GM21367 (cell line): Measurements from ENCODE around the gene PAPPA.

Source experiments
- ATAC-seq: cut with Tn5 transposase; IDR thresholded peaks from one replicate; pipeline ENCODE4 v1.9.1; 2021; ENCODE audit not compliant: unreplicated experiment

The PAPPA gene

DNA sequence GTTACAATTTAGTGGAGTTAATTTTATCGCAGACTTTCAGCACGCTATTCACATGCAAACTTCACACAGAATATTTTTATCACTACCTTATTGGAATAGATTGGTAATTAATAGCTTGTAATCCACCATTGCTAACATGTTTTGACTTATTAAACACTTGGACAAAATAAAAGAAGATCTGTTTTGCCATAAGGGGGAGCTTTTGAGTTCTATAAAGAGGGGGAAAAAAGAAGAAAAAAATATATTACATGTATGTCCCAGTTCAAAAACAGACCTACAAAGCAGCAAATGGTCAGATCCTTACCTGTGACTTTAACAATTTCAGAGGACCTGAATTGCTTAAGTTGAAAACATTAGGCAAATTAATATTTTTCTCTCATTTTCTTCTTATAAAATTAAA, 1.2 kb upstream of the PAPPA start:
- no peak for ATAC-seq

DNA sequence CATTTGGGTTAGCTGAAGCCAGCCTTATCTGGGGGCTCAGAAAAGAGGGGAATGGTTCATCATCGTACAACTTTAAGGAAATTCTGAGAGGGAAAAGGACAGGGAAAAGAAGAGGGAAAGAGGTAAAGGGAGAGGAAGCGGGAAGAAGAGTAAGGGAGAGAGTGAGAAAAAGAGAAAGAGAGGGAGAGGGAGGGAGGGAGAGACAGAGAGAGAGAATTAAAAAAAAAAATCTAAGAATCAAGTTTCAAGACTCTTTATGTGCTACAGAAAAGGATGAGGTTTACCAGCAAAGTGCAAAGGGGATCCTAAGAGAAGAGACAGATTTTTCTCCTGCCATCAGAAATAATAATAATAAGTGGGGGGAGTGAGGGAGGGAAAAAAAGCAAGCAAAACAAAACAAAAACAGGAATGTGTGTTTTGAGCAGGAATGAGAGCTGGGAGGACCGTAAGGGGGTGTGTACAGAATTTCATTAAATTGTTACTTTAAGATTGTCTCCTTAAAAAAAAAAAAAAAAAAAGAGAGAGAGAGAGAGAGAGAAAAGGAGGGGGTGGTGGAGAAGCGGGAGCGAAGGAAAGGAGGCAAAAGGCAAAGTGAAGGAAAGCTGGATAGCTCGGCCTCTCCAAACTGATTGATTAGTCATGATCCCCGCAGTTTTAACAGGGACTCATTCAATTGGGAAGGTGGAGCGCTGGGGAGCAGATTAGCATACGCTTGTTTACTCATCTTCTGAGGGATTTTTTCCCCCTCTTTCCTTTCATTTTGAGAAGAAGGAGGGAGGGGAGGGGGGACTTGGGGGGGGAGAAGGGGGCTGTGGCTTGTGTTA, 438 bp upstream of the PAPPA start:
- no peak for ATAC-seq

DNA sequence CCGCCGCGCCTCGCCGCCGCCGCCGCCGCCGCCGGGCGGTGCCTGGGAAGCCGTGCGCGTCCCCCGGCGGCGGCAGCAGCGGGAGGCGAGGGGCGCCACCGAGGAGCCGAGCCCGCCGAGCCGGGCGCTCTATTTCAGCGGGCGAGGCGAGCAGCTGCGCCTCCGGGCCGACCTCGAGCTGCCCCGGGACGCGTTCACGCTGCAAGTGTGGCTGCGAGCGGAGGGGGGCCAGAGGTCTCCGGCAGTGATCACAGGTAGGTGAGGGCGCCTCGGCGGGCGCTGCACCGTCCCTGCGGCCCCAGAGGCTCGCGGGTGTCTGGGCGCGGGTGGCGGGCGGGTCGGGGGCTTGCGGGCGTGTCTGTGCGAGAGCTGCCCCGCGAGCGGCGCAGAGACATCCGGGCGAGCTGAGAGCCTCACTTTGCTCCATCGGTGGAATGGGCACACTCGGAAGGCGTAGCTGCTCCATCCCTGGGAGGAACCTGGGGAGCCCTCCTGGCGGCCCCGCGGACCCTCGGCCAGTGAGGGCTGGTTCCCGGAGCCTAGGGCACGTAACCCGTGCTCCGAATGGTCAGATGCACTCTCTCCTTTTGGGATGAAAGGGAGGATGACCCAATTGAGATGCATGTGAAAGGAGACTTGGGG, 864 bp downstream of the PAPPA start:
- no peak for ATAC-seq

DNA sequence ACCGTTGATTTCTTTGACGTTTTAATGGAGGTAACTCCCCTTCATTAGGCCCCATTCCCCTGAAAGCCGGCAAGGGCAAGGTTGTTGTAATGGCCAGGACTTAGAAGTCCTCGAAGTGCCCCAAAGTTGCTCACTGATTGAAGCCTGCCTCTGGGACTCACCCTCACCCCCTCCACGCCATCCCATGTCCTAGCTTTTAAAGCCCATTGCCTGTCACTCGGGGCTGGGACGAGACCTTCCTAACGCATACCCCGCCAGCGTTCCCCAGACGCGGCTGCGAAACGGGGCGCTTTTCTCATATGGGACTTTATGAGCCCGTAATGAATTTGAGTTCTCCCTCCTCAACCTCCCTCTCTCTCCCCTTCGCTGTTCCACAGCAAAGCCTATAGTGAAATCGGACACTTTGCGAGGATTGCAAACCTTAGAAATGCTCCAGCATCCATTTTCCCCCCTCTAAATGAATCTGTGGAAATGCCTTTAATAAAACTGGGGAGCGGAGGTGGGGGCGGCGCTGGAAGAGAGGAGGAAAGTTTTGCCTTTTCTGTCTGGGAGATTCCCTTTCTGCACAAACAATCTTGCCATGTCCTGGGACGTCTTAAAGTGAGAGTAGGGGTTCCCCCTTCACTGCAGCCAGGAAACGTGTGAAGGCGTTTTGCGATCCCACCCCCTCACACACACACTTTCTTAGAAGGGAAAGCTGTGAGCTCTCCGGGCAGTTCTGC, 1.5 kb downstream of the PAPPA start:
- ATAC-seq, result no peak

DNA sequence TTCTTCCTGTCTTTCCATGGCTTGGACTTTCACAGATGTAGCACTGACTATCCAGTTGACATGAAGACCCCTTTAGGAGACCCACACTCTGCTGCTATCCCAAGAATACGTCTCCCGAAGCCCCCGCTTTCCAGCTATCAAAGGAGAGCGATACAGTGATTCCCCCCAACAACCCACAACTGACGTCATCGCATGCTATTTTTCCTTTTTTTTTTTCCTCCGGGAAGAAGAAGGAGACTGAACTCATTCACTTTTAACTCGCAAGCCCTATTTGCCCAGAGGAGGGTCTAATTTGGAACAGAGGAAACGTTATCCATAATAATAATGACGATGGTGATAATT, 2.1 kb downstream of the PAPPA start:
- ATAC-seq, result no peak

DNA sequence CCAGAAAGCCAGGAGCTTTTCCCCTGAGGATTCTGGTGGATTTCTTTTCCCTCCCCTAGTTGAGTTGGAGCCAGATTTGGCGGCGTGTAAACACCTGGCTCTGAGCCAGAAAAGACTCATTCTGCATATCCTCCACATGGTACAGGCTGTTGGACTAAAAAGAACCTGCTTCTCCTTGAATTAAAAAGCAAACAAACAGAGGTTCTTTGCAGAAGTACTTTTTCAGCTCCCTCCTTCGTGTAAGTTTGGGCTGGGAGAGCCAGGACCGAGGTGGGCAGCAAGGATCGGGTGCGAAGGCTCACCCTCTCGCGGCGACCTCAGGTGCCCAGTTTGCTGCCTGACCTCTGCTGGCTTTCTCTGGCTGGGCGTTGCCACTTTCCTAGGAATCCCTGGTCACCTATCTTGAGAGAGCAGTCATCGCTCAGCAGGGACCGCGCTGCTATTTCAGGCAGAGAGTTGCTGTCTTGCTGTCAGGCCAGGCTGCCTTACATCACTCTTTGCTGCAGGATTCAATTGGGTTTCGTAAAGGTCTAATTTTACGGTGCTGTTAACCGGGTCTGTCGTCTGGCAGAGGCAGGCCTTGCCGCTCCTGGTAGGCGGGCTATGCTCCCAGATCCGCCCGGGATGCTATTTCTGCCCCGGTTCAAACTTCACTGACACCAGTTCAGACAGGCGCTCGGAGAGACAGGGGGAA, 3.2 kb downstream of the PAPPA start:
- ATAC-seq, result no peak

DNA sequence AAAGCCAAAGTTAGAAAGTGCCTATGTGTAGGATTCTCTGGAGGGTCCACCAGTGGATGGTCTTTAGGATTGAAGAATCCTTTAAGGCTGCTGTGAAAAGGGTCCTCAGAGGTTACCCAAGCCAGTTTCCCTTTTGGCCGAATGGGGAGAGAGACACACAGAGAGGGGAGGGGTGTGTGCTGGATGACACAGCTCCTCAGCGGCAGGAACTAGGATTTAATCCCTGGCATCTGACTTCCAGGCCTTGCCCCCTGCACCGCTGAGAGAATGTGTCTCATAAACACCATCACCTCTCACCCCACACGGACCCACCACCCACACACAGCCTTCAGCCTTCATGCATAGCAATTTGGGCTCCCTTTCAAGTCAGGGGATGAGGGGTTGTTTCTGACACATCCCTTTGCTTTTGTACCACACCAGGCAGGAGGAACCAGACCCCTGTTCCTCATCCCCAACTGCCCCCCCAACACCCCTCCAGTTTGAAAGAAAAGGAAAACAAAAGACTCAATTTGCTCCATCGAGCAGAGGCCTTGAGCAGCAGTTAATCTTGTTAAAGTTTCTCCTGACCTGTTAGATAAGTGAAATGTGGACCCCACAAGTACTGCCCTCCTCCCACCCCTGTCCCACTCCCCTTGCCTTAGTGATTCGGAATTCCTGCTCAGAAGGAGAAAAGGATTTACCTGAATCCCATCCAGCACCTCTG, 4.0 kb downstream of the PAPPA start:
- no peak for ATAC-seq

DNA sequence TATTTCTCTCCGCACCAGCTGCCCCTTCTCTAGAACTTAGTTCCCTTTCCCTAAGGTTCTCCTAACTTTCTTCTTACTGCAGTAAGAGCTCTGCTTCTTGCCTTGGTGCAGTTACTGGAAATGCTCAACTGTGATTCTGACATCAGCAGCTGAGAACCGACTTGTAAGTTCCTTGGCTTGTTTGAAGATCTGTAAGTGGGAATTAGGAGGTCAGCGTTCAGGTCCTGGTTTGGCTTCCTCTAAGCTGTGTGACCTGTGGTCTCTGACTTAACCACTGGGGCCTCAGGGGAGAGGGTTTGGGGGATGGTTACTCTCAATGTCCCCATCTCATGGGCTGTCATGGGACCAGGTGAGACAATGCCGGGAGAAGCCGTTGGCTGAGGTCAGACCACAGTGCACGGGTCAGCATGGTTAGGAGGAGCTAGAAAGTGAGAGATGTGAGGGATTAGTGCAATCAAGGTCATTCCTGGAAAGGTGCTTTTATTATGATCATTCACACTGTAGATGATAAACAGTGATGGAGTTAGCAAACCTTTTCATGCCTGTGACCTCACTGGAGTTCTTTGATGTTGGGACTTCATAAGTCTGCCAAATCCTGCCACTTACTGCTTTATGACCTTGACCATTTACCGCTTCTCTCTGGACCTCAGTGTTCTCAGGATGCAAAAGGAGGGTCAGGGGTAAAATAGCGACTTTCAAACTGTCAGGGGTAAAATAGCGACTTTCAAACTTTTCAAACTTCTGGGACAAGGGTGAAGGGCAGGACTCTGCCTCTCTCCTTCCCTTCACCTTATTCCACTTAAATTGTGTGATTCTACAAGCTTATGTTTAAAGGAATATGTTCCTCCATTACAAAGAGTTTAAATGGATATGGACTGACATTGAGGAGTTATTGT, 7.3 kb downstream of the PAPPA start:
- no peak for ATAC-seq

DNA sequence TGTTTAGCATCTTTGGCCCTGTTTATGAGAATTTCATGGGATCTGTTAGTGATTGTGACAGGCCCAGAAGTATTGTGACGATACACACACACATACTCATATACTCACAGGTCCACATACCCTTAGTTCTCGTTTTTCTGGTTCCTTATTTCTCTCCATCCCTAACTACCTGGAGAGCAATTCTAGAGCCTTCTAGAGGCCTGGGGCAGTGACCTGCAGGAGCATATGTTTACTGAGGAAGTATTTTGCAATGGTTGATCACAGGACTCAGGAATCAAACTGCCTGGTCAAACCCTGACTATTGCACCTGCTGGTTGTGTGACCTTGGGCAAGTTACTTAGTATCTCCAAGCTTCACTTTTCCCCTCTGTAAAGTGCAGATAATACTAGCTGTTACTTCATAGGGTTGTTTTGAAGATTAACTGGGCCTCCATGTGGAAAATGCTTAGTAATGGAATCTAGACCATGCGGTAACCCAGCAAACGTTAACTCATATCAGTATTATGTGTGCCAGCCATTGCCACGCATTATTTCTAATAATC, 8.7 kb downstream of the PAPPA start:
- ATAC-seq, result no peak

DNA sequence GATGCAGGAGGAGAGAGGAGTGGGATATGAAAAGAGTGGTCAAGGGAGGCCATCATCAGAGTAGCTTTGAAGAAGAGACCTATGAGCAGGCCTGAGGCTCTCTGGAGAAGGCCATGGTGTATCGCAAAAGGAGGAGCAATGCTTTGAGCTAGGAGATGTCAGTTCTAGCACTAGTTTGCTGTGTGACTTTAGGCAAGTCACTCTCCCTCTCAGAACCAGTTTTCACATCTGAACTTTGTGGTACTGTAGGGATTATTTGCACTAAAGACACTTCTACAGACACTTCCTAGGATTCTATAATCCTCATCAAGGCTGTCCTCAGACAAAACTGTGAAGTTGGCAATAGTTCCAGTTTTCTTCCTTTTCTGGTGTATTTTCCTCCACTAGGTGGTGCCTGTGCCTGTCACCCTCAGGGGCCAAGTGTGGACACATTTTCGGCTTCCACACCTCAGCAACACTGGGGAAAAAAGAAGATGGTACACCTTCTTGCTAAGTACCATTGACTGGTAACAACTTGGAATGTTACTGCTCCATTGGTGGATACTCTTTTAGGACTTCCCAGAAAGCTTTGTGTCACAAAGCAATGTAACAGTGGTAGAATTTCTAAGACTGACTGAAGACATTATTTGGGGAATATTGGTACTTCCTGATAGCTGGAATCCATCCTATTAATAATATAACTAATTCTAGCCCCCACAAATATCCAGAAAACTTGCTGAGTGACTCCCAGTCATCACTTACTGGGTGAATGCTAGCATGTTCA, 9.9 kb downstream of the PAPPA start:
- ATAC-seq, result no peak

DNA sequence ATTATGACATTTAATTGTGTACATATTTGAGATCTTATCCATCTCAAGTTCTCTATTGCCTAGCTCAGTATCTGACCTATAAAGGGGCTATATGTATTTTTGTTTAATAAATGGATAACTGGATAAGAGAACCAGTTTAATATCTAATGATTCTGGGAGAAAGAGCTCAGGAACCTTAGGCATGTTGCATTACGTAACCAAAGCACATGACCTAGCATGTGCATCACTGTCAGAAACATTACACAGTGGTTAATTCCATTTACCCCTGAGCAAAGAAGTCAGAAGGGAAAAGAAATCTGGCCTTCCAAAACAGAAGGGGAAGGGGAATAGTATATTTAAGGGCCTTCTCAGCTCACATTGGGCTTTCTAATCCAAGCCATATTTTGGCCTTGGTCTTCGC, 12.3 kb downstream of the PAPPA start:
- no peak for ATAC-seq

DNA sequence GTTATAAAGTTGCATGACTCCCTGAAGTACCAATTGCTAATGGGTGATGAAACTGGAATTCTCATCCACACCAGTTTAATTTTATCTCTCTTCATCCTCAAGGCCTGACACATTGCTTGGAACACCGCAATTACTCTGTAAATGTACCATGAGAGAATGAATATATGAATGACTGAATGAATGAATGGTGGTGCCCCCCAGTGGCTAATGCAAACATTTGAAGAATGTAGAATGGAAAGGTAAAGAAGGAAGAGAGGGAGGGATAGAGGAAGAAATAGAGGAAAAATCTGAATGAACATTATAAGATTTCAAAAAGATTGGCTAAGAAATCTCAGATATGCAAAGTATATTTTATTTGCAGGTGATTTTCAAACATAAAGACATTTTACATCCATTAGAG, 13.1 kb downstream of the PAPPA start:
- ATAC-seq, result no peak

DNA sequence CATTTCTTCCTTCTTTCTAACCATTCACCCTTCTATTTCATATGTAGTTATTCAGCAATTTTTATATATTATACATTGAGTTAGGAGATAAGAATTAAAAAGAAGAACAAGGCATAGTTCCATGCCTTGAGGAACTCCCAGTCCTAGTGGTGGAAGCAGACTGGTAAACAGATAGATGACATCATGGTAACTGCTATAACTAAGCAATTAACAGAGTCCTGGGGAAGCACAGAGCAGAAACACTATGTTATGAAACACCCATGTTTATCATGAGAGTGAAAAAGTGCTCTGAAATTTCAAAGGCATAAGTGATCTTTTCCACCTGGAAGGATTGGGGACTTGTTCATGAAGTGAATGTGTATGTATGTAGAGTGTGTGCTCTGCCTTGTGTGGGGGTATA, 14.6 kb downstream of the PAPPA start:
- ATAC-seq, result no peak

DNA sequence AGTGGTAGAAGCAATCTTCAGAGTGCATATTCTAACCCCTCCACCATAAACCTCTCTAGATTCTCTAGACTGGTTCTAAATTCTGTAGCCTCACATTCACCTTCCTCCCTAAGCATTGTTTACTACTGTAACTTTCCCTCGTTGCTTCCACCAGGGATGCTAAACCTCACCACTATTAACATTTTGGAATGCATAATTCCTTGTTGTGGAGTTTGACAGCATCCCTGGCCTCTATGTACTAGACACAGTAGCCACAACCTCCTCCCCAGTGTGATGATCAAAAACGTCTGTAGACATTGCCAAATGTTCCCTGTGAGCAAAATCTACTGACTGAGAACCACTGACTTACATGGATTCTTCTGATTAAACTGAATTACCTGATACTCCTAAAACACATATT, 18.6 kb downstream of the PAPPA start:
- ATAC-seq, result no peak

DNA sequence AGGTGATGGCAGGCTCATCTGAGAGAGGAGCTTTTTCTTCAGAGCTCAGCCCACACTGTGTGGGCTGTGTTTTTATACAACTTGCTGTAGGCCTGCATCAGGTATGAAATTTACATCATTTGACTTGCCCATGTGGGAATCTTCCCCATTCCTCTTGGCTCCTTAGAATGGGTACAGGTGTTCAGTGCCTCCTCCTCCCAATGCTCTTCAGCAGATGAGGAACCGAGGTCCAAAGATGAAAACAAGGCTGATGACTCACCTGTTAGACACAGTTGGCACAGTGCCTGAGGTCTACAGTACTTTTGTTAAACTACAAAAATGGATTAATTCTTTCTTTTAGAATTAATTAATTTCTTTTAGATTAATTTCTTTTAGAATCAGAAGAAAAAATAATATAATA, 20.8 kb downstream of the PAPPA start:
- ATAC-seq, result no peak

DNA sequence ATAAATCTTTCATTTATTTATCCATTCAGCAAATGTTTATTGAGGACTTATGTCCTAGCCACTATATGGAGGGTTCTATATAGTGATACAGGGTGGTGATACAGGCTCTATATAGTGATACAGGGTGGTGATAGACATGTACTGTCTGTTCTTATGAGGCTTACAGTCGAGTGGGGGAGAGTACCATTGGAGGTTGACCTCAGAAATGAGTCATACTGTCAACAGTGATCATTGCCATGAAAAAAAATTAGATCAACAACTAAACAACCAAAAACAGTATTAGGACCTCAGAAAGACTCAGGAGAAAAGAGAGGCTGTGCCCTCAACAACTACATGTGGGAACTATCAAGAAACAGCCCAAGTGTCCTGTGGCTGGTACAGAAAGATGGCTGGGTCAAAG, 22.0 kb downstream of the PAPPA start:
- no peak for ATAC-seq

DNA sequence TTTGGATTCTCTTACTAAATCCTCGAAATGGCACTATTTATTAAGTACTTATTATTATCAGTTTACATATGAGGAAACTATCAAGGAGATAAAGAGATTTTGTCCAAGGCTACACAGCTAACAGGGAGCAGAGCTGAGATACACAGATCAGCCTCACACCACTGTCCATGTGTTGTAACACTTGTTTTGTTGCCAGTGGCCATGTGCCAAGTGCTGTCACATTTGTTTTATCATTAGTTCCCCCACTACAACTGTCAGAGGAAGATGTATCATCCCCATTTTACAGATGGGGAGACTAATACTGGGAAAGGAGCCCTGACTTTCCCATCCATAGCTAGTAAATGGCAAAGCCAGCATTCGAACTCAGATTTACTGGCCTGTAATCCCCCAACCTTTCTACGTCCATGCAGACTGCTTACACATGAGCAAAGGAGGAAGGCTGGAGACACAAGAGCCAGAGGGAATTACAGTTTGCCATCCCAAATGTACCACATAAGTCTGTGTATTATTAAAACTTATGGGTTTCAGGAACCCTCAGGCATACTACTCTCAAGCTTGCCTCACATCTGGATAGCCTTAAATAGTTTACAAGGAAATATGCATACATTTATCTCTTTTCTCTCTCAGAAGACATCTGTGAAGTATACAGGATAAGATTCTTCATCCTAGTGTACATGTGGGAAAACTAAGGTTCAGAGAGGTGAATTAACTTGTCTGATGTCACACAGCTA, 25.1 kb downstream of the PAPPA start:
- ATAC-seq, result no peak

DNA sequence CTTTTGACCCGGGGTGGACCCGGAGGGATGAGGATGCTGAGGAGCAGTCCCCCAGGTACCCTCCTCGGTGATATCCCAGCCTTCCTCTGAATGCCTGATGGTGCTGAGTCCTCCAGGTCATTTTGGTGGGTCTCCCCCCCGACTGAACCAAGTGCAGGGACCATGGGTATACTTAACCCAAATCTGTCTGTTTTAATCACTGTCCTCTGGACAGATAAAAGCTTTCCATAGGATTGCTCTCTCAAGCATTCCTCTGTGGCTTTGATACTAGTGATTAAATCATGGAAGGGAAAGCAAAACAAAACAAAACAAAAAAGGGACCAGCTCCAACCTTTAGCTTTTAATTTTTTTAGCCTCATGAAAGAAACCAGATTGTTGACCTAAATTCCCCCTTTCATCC, 26.0 kb downstream of the PAPPA start:
- ATAC-seq, result no peak
